K562 (cell line): ENCODE measurements around the gene ILF3. TPM values are rescaled to one million over a fixed set of nuclear protein-coding genes. Genes with fewer than 3 reads are reported as not detected.

ENCODE experiments used
- ATAC-seq: fragments of 200-7000 bp; cut with Tn5 transposase; 3 replicates; pipeline ENCODE4 v1.9.1; 2020; ENCODE audit warnings: moderate library complexity
- BruUV-seq: library from RNA; stranded (reverse); fragments of 400-500 nt; replicated peaks from 2 replicates; lab custom pipeline; 2021; lab: Mats Ljungman, UMichigan
- CTCF ChIA-PET: fragments of 300-600 bp; formaldehyde crosslinking; extraction: SDS; loops from one replicate; lab custom pipeline; 2021; ENCODE audit warnings: low intra/inter-chr PET ratio; lab: Yijun Ruan, JAX
- POLR2A ChIA-PET: fragments of 300-600, 350-650 bp; sonication (Branson Sonifier 250); formaldehyde crosslinking; extraction: SDS; loops from one replicate; lab custom pipeline; 2021; ENCODE audit warnings: antibody characterized with exemption, inconsistent platforms; lab: Yijun Ruan, JAX
- DNase-seq, 4 experiments: peaks; one replicate each; pipeline versions ENCODE4 v3.0.0 to v3.0.0-alpha.2; 2011 to 2018; ENCODE audit warnings: low spot score in 3 of 4, mixed read lengths in 3 of 4; ENCODE audit errors: extremely low read depth in 1 of 4
- FAIRE-seq: peaks from 2 replicates; lab custom pipeline; 2011; peaks lifted over from hg19 to GRCh38; lab: Jason Lieb, UNC
- H2AFZ ChIP-seq: 2 replicates; pipeline ENCODE4 v1.6.0; 2011; ENCODE audit warnings: low read depth, low read length, control low read depth, inconsistent platforms
- H3K27ac ChIP-seq: fragments of 200-600 bp; 3 replicates; pipeline ENCODE4 v1.8.0; 2011; ENCODE audit warnings: low read depth, mild to moderate bottlenecking, control low read depth, inconsistent platforms, low read length, moderate library complexity, mixed read lengths; ENCODE audit errors: extremely low read depth
- H3K27me3 ChIP-seq, 2 experiments: fragments of 300-600 bp in 1 of 2; 2 replicates in 1 of 2; 3 replicates in 1 of 2; pipeline versions ENCODE4 v1.6.0 to v1.8.0; 2011; ENCODE audit warnings: inconsistent platforms in 2 of 2, low read length in 2 of 2, mild to moderate bottlenecking in 1 of 2, mixed read lengths in 1 of 2, moderate library complexity in 1 of 2; ENCODE audit not compliant: control insufficient read depth in 2 of 2, insufficient read depth in 2 of 2
- H3K36me3 ChIP-seq: fragments of 300-600 bp; 3 replicates; pipeline ENCODE4 v1.8.0; 2011; ENCODE audit warnings: mild to moderate bottlenecking, low read length, inconsistent platforms; ENCODE audit not compliant: control insufficient read depth, insufficient read depth
- H3K4me1 ChIP-seq, 2 experiments: fragments of 200-600 bp in 1 of 2; replicated peaks in 1 of 2; 2 replicates in 1 of 2; 3 replicates in 1 of 2; pipeline versions ENCODE4 v1.5.1 to v1.8.0; 2011; ENCODE audit warnings: inconsistent platforms in 2 of 2, low read length in 2 of 2, mild to moderate bottlenecking in 1 of 2, mixed read lengths in 1 of 2, moderate library complexity in 1 of 2; ENCODE audit not compliant: control insufficient read depth in 2 of 2, insufficient read depth in 2 of 2
- H3K4me2 ChIP-seq: 2 replicates; pipeline ENCODE4 v1.6.1; 2011; ENCODE audit warnings: low read length, control low read depth, inconsistent platforms, mixed read lengths; ENCODE audit not compliant: insufficient read depth
- H3K4me3 ChIP-seq: fragments of 200-600 bp; sonication (generic), shearing (Covaris generic); 2 replicates; pipeline ENCODE4 v1.5.1; 2016; ENCODE audit warnings: control low read depth, inconsistent platforms
- H3K79me2 ChIP-seq: fragments of 200-600 bp; 3 replicates; pipeline ENCODE4 v1.8.0; 2011; ENCODE audit warnings: low read length, inconsistent platforms; ENCODE audit not compliant: control insufficient read depth, insufficient read depth
- H3K9ac ChIP-seq, 2 experiments: 2 replicates each; pipeline versions ENCODE4 v1.6.0 to v1.6.1; 2011; ENCODE audit warnings: low read depth in 2 of 2, low read length in 2 of 2, control low read depth in 1 of 2, inconsistent platforms in 1 of 2, mild to moderate bottlenecking in 1 of 2, mixed read lengths in 1 of 2; ENCODE audit not compliant: insufficient read depth in 1 of 2
- H3K9me1 ChIP-seq: one replicate; pipeline ENCODE4 v1.6.0; 2011; ENCODE audit warnings: inconsistent platforms, mild to moderate bottlenecking, low read length, moderate library complexity; ENCODE audit not compliant: control insufficient read depth, insufficient read depth
- H3K9me3 ChIP-seq: replicated peaks from 2 replicates; pipeline ENCODE4 v1.5.1; 2011; ENCODE audit warnings: low read depth, low read length, inconsistent platforms; ENCODE audit not compliant: control insufficient read depth, insufficient read depth
- H4K20me1 ChIP-seq: replicated peaks from 2 replicates; pipeline ENCODE4 v1.6.1; 2011; ENCODE audit warnings: low read length, inconsistent platforms, mixed read lengths; ENCODE audit not compliant: control insufficient read depth, insufficient read depth
- ARID1B ChIP-seq: fragments of 450-650 bp; IDR thresholded peaks from 2 replicates; pipeline ENCODE4 v1.6.1; 2016; ENCODE audit warnings: antibody characterized with exemption, mild to moderate bottlenecking, inconsistent platforms
- FOSL1 ChIP-seq: fragments of 200-800 bp; sonication (Bioruptor generic); conservative IDR thresholded peaks from 2 replicates; pipeline ENCODE4 v1.6.1; 2016; ENCODE audit warnings: missing genetic modification characterization, missing compliant biosample characterization
- FOXJ2 ChIP-seq: fragments of 200-800 bp; sonication (Bioruptor generic); IDR thresholded peaks from 2 replicates; pipeline ENCODE4 v1.6.1; 2016; ENCODE audit warnings: missing genetic modification characterization, missing compliant biosample characterization
- FOXK2 ChIP-seq, 2 experiments: fragments of 450-650 bp; IDR thresholded peaks in 1 of 2; conservative IDR thresholded peaks in 1 of 2; 2 replicates each; pipeline ENCODE4 v1.6.1; 2016; ENCODE audit warnings: low read depth in 2 of 2, mild to moderate bottlenecking in 1 of 2
- RBM14 ChIP-seq: fragments of 200-400 bp; formaldehyde crosslinking; IDR thresholded peaks from 2 replicates; pipeline ENCODE4 v1.6.1; 2018; ENCODE audit warnings: low read depth, mild to moderate bottlenecking, low read length, moderate library complexity, borderline replicate concordance; ENCODE audit not compliant: insufficient read depth
- SIN3A ChIP-seq, 2 experiments: fragments of 150-350 bp in 1 of 2; IDR thresholded peaks; 2 replicates each; pipeline ENCODE4 v1.6.1; 2011 to 2016; ENCODE audit warnings: borderline replicate concordance in 2 of 2, low read depth in 2 of 2, low read length in 2 of 2, mild to moderate bottlenecking in 2 of 2, moderate library complexity in 2 of 2; ENCODE audit not compliant: control insufficient read depth in 1 of 2
- SMARCC2 ChIP-seq: fragments of 450-650 bp; IDR thresholded peaks from 2 replicates; pipeline ENCODE4 v1.6.1; 2017; ENCODE audit warnings: antibody characterized with exemption, moderate library complexity, mild to moderate bottlenecking, low read depth
- SMARCE1 ChIP-seq: fragments of 450-650 bp; IDR thresholded peaks from 2 replicates; pipeline ENCODE4 v1.7.1; 2016; ENCODE audit warnings: mild to moderate bottlenecking
- SRSF3 ChIP-seq: fragments of 200-400 bp; formaldehyde crosslinking; IDR thresholded peaks from 2 replicates; pipeline ENCODE4 v1.6.1; 2016; ENCODE audit warnings: mild to moderate bottlenecking, low read length, moderate library complexity; ENCODE audit not compliant: insufficient read depth
- TAL1 ChIP-seq: fragments of 450-650 bp; IDR thresholded peaks from 2 replicates; pipeline ENCODE4 v1.6.1; 2016; ENCODE audit warnings: mild to moderate bottlenecking
- TEAD4 ChIP-seq, 2 experiments: sonication (generic) in 1 of 2; formaldehyde crosslinking in 1 of 2; IDR thresholded peaks; 2 replicates each; pipeline versions ENCODE4 v1.6.1 to v1.8.0; 2012 to 2022; ENCODE audit warnings: borderline replicate concordance in 1 of 2, inconsistent platforms in 1 of 2, low read length in 1 of 2, mild to moderate bottlenecking in 1 of 2, missing genetic modification reagents in 1 of 2
- YBX1 ChIP-seq: fragments of 450-650 bp; IDR thresholded peaks from 2 replicates; pipeline ENCODE4 v1.7.1; 2016; ENCODE audit warnings: mild to moderate bottlenecking
- ZBTB1 ChIP-seq: sonication (generic); formaldehyde crosslinking; IDR thresholded peaks from 2 replicates; pipeline ENCODE4 v1.8.1; 2023; ENCODE audit warnings: missing genetic modification reagents, low read depth, mild to moderate bottlenecking, borderline replicate concordance
- ZNF174 ChIP-seq: fragments of 250-450 bp; sonication (Bioruptor Pico); IDR thresholded peaks from 2 replicates; pipeline ENCODE4 v1.4.0; 2020; ENCODE audit warnings: mild to moderate bottlenecking
- ZNF217 ChIP-seq: sonication (generic); formaldehyde crosslinking; IDR thresholded peaks from 2 replicates; pipeline ENCODE4 v1.8.0; 2022; ENCODE audit warnings: mild to moderate bottlenecking, missing genetic modification reagents
- ZNF436 ChIP-seq: fragments of 250-450, 450-650 bp; sonication (Bioruptor Pico); formaldehyde crosslinking; IDR thresholded peaks from 2 replicates; pipeline ENCODE4 v1.7.0; 2020; ENCODE audit warnings: mild to moderate bottlenecking
- ZNF583 ChIP-seq: fragments of 250-450 bp; sonication (Bioruptor Pico); IDR thresholded peaks from 2 replicates; pipeline ENCODE4 v1.4.0; 2020
- ZSCAN32 ChIP-seq: fragments of 450-650 bp; formaldehyde crosslinking; IDR thresholded peaks from 2 replicates; pipeline ENCODE4 v1.4.0; 2020; ENCODE audit warnings: mild to moderate bottlenecking, moderate library complexity
- WGBS: fragments of 100-300 bp; shearing (Covaris generic); methylation state at CpG from one replicate; pipeline ENCODE4 v1.1.6; 2016; ENCODE audit warnings: low coverage, mixed read lengths; ENCODE audit not compliant: insufficient coverage; ENCODE audit errors: missing lambda C conversion rate; 5-methylcytosine and 5-hydroxymethylcytosine counted together
- in situ Hi-C: fragments of 300-500 bp; cut with MboI; formaldehyde crosslinking; loops from 4 replicates; pipeline ENCODE4 v1.15.0; 2018; ENCODE audit warnings: inconsistent platforms, mixed read lengths
- intact Hi-C: fragments of 100-400 bp; cut with micrococcal nuclease; formaldehyde crosslinking; loops from 2 replicates; pipeline ENCODE4 v1.14.2; 2022
- polyA plus RNA-seq, 8 experiments: library from polyadenylated mRNA; depleted of rRNA in 4 of 8; stranded (reverse) in 5 of 8; unstranded in 3 of 8; fragments of >200 nt; fragmentation: Nextera tagmentation in 2 of 8; fragmentation: Illumina TruSeq in 1 of 8; extraction: Ambion mirVana in 2 of 8; extraction: Trizol in 1 of 8; gene quantifications; 2 replicates each; pipeline versions ENCODE4 v1.2.1 to v1.2.3, GENCODE V29; 2011 to 2014; ENCODE audit warnings: inconsistent platforms in 1 of 8, missing spikeins in 1 of 8
- total RNA-seq, 7 experiments: library from RNA; depleted of rRNA in 6 of 7; stranded (reverse); fragments of >200 nt in 6 of 7; fragmentation: Illumina TruSeq in 2 of 7; extraction: Trizol in 2 of 7; gene quantifications; 2 replicates each; pipeline versions ENCODE4 v1.2.1 to v1.2.3, GENCODE V29; 2011 to 2021; ENCODE audit warnings: low replicate concordance in 1 of 7
- TF ChIP-seq, protein P1 (sequence below): fragments of 250-450 bp; sonication (Bioruptor Pico); IDR thresholded peaks from 2 replicates; pipeline ENCODE4 v1.8.0; 2021; ENCODE audit warnings: moderate library complexity, mild to moderate bottlenecking, inconsistent platforms
- TF ChIP-seq, protein P2 (sequence below): fragments of 250-450 bp; sonication (Bioruptor Pico); IDR thresholded peaks from 2 replicates; pipeline ENCODE4 v1.4.0; 2020; ENCODE audit warnings: mild to moderate bottlenecking
- TF ChIP-seq, protein P3 (sequence below): fragments of 250-450 bp; sonication (Bioruptor Pico); IDR thresholded peaks from 2 replicates; pipeline ENCODE4 v1.4.0; 2020; ENCODE audit warnings: mild to moderate bottlenecking, moderate library complexity

ILF3 gene
- total and polyA plus RNA-seq, 9 of the 15 experiments (the other 6 are each of a cell fraction or from before 2014, with no cell fraction given): 26.0 to 453 (median 175) TPM

DNA sequence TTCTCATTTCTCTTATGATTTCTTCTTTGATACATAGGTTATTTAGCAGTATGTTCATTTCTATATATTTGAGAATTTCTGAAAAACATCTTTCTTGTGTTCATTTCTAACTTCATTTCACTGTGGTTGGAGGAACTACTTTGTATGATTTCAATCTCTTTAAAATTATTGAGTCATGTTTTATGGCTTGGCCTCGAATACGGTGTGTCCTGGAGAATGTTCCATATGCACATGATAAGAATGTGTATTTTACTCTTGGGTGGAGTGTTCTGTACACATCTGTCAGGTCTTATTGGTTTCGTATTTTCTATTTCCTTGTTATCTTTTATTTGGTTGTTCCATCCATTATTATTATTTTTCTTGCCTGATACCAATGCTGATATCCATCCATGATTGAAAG is 86.7 kb downstream of the ILF3 start:
- peak; percentile 24; the same call in 1 of the 3 replicates for ATAC-seq
- peaks cover 45 to 48% of the 10 kb centered on the region in 2 experiments for H3K4me1 ChIP-seq
- TF ChIP-seq, protein P1, sequence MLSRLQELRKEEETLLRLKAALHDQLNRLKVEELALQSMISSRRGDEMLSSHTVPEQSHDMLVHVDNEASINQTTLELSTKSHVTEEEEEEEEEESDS (CRISPR knock-in tag): no peak
- TF ChIP-seq, protein P2, sequence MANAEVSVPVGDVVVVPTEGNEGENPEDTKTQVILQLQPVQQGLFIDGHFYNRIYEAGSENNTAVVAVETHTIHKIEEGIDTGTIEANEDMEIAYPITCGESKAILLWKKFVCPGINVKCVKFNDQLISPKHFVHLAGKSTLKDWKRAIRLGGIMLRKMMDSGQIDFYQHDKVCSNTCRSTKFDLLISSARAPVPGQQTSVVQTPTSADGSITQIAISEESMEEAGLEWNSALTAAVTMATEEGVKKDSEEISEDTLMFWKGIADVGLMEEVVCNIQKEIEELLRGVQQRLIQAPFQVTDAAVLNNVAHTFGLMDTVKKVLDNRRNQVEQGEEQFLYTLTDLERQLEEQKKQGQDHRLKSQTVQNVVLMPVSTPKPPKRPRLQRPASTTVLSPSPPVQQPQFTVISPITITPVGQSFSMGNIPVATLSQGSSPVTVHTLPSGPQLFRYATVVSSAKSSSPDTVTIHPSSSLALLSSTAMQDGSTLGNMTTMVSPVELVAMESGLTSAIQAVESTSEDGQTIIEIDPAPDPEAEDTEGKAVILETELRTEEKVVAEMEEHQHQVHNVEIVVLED (CRISPR knock-in tag): no peak
- TF ChIP-seq TEAD4 (IDR thresholded peaks at IDR 0.05; ENCODE audit: low read length) (peak; percentile 56), TEAD4 (CRISPR knock-in tag; IDR thresholded peaks at IDR 0.05; ENCODE audit: borderline replicate concordance) (no peak), ARID1B (peak; percentile 74), SMARCE1 (peak; percentile 52; the same call in 1 of the 2 replicates), FOXK2 (conservative IDR thresholded peaks at IDR 0.05 in 1 of 2, IDR thresholded peaks at IDR 0.05 in 1 of 2; ENCODE audit: low read depth in 2 of 2) (0 out of 4 replicates have a peak, but pooled peaks of 1 of the 2 experiments have one; percentile 32), FOXJ2 (tag) (no peak), RBM14 (no peak), YBX1 (no peak), ZBTB1 (no peak), SRSF3 (no peak), ZNF436 (CRISPR knock-in tag) (no peak), TAL1 (no peak), ZNF583 (CRISPR knock-in tag) (no peak), ZNF217 (no peak), ZNF174 (CRISPR knock-in tag) (no peak), FOSL1 (tag) (peak; percentile 63), SMARCC2 (0 out of 2 replicates have a peak, but pooled peaks have one; percentile 21), ZSCAN32 (no peak), SIN3A (IDR thresholded peaks at IDR 0.05; ENCODE audit: borderline replicate concordance in 2 of 2, control insufficient read depth in 1 of 2, low read depth in 2 of 2, low read length in 2 of 2) (no peak)
- TF ChIP-seq, protein P3, sequence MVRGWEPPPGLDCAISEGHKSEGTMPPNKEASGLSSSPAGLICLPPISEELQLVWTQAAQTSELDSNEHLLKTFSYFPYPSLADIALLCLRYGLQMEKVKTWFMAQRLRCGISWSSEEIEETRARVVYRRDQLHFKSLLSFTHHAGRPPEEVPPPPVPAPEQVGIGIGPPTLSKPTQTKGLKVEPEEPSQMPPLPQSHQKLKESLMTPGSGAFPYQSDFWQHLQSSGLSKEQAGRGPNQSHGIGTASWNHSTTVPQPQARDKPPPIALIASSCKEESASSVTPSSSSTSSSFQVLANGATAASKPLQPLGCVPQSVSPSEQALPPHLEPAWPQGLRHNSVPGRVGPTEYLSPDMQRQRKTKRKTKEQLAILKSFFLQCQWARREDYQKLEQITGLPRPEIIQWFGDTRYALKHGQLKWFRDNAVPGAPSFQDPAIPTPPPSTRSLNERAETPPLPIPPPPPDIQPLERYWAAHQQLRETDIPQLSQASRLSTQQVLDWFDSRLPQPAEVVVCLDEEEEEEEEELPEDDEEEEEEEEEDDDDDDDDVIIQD (CRISPR knock-in tag): no peak

More for the DNA sequence above, 86.7 kb downstream of the ILF3 start:
- intact Hi-C loops: no loop called here
- Histone ChIP-seq H3K4me2 (no peak overlapping the region), H3K27me3 (no peaks in the 10 kb centered on the region), H3K79me2 (peaks cover 96% of the 10 kb centered on the region), H4K20me1 (peaks cover 25% of the 10 kb centered on the region), H3K36me3 (peaks cover 15% of the 10 kb centered on the region; the same call in 2 of the 3 replicates), H3K27ac (peak overlapping the region; percentile 7; the same call in 1 of the 3 replicates), H2AFZ (no peak overlapping the region), H3K9me1 (no peaks in the 10 kb centered on the region), H3K4me3 (no peak overlapping the region), H3K9me3 (no peaks in the 10 kb centered on the region), H3K9ac (peak overlapping the region in 1 of 2 experiments; percentile 0; a peak in 1 of 4 replicates)
- POLR2A ChIA-PET: no interaction called here
- in situ Hi-C loops: no loop called here
- FAIRE-seq: no peak
- peak in 2 of 4 experiments; percentile 12 to 30 for DNase-seq
- CTCF ChIA-PET: no interaction called here
- BruUV-seq: no TSS peak
- 5% methylated on average over 3 of the region's 3 CpGs for WGBS
